HG02885 (cell line): ENCODE measurements around the gene BATF3.
"Not testable (repeated sequence)": the region's sequence is repeated elsewhere in the genome, so short reads cannot be mapped to it uniquely, and the experiment has no call there.

Experiments used
- ATAC-seq: cut with Tn5 transposase; IDR thresholded peaks from one replicate; pipeline ENCODE4 v1.9.1; 2021; ENCODE audit warnings: mild to moderate bottlenecking; ENCODE audit not compliant: unreplicated experiment, poor library complexity

Gene BATF3

GRCh38 chr1:212665241-212666115 is 34.2 kb downstream of the BATF3 start:
- ATAC-seq = peak; percentile 94

DNA sequence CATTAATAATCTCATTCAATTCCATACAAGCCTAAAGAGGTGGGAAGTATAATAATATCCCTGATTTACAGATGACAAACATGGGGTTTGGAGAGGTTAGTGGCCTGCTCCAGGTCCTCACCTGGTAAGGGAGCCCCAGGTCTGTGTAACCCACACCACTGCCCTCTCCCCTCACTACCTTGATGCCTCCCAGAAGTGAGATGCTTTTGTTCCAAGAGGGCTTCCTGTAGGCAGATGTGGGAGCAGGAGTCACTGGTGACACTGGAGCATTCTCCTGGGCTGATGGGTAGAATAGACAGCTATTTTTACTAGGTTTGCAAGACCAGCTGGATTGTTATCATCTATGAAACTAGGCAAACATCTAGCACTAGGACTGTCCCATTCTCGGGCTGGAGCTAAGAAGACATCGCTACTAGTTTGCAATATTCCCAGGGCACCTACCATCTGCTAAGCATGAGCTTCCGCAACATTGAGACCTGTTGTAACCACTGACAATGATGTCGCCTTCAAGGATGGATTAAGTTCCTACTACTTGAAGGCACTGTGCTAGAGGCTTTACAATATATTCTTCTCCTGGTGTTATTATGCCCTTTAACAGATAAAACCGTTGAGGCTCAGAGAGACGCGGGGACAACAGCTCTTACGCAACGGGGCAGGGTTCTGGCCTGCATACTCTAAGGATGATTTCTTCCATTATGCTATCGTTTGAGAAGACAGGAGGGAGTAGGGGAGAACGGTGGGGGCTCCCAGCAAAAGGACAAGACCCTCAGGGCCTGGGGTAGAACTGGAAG is 35.0 kb downstream of the BATF3 start:
- ATAC-seq = no peak

- ATAC-seq = not testable (repeated sequence)
Observed at GRCh38 chr1:212658250-212658649, 41.4 kb downstream of the BATF3 start.

DNA sequence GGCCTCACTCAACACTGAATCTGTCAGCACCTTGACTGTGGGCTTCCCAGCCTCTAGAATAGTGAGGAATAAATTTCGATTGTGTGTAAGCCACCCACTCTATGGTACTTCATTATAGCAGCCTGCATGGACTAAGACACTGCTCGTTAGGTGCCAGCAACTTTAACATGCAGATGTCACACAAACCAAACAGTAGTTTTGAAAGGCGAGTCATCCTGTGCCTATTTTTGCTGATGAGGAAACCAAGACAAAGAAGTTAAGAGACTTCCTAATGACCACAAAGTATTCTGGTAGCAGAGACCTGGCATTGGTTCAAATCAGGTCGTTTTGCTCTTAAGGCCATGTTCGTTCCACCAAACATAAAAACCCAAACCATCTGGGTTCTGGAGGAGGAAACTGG is 42.9 kb downstream of the BATF3 start:
- ATAC-seq = no peak

- ATAC-seq = no peak
Observed at GRCh38 chr1:212655668-212656440, 43.8 kb downstream of the BATF3 start.

DNA sequence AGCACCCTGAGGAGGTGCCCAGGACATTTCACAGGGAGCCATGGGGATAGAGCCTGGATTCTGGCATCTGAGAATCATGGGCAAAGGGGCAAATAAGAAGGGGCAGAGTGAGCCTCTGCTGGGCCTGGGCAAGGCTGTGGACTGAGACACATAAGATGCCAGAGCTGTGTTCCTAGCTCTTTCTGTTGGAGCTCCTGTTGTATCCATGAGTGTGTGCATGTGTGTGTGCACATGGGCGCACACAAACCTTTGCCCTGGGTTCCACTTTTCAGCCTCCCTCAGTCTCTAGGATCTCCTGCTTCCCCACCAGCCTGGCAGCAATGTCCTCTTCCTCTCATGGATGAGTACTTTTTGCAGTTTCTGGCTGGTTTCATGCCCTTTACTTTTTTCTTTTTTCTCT is 47.0 kb downstream of the BATF3 start:
- ATAC-seq = no peak

- ATAC-seq = no peak
Observed at GRCh38 chr1:212651977-212652376, 47.7 kb downstream of the BATF3 start.

DNA sequence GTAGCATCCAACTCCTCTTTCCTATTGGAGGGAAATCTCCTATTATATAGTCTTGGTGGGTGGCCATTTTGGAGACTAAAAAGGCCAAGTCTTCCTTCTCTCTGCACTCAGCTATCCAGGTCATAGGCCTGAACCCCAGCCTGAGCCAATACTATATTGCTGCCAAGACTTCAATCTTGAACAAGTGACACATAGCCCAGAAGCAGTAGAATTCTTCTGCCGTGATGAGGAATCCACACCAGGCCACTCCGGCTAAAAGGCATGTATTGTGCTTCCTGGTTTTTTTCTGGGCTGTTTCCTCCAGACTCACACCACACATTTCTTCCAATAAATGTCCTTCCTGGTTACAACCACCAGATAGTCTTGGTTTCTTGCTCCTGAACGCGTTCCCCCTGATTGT is 48.1 kb downstream of the BATF3 start:
- no peak for ATAC-seq

DNA sequence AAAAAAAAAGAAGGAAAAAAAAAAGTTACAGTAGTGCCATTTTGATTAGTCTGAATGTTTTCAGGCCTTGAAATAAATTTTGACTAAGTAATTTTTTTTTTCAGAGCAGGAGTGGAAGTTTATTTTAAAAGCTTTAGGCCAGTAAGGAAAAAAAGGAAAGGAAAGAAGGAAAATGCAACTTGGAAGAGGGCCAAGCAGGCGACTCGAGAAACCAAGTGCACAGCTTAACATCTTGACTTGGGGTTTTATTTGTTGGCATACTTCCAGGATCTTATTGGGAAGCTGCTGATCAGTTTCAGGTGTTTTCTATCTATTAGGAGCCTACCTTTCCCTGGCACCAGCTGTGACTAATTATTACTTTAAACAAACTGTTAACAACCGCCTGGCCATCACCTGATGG is 49.4 kb downstream of the BATF3 start:
- ATAC-seq = no peak

- no peak for ATAC-seq
Observed at GRCh38 chr1:212649020-212649419, 50.6 kb downstream of the BATF3 start.

DNA sequence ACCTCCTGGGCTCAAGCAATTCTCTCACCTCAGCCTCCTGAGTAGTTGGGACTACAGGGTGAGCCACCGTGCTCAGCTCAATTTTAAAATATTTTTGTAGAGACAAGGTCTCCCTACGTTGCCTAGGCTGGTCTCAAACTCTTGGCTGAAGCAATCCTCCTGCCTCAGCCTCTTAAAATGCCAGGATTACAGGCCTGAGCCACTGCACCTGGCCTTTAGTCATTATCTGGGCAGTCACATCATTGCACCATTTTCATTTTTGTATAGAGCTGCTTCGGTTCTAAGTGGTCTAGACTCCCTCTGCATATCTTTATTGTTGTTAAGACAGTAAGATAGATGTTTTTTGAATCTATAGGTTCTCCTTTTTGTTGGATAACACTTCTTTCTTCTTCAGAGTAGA is 51.2 kb downstream of the BATF3 start:
- no peak for ATAC-seq

- ATAC-seq = no peak
Observed at GRCh38 chr1:212647004-212647403, 52.6 kb downstream of the BATF3 start.

DNA sequence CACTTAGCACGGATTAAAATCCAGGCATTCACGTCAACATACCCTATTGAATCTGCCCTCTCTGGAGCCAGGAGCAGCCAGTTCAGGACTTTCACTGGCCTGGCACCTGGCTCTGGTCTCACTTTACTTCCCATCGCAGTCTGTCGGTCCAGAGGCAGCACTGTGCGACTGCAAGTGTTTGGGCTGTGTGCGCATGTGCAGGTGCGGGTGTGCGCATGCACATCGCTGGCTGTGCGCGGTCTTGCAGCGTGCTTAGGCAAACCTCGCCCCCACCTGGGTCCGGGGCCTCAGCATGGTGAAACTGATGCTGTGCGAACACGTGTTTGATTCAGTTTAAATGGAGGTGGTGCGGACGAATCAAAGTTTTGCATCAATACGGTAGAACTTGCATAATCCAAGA is 53.1 kb downstream of the BATF3 start:
- ATAC-seq = no peak

- no peak for ATAC-seq
Observed at GRCh38 chr1:212645546-212646543, 53.8 kb downstream of the BATF3 start.

GRCh38 chr1:212644866-212645545 is 54.6 kb downstream of the BATF3 start:
- ATAC-seq = no peak

DNA sequence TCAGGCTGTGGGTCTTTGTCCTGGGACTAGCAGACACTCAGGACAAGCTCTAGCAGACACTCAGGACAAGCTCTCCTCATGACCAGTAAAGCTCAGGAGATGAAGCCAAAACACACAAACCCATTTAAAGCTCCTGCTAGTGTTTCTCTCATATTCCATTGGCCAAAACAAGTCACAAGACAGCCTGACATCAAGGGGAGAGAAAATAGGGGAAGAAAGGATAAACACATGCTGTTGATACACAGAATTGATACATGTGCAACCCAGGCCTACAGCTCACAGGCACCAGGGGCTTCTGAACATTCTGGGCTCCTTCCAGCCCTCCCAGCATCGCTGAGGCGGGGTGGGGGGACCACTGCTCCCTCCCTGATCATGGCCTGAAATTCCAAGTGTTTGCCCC is 55.8 kb downstream of the BATF3 start:
- ATAC-seq = no peak

DNA sequence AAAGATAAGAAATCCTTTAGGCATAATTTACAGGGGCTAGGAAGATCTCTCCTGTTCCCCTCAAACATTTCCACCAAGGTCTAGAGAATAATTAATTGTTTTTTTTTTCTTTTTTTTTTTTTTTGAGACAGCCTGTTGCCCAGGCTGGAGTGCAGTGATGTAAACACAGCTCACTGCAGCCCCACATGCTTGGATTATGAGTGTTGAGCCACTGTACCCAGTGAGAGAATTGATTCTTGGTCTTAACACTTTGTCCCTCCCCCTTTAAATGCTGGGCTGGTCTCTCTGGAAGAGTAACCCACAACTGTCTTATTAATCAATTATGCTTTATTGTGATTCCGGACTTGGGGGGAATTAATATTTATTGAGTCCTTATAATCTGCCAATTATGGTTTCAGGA is 57.7 kb downstream of the BATF3 start:
- no peak for ATAC-seq

GRCh38 chr1:212640223-212640878 is 59.3 kb downstream of the BATF3 start:
- no peak for ATAC-seq

DNA sequence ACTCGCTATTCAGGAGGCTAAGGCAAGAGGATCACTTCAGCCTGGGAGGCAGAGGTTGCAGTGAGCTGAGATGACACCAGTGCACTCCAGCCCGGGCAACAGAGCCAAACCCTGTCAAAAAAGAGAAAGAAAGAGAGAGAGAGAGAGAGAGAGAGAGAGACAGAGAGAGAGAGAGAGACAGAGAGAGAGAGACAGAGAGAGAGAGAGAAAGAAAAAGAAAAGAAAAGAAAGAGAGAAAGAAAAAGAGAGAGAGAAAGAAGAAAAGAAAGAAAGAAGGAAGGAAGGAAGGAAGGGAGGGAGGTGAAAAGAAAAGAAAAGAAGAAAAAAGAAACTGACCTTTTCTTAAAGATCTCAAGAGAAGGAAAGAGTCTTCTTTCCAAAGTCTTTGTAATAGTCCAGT is 60.1 kb downstream of the BATF3 start:
- ATAC-seq = not testable (repeated sequence)
